CD14-positive monocyte (primary cell): ENCODE measurements around the gene CLEC11A. TPM values are rescaled to one million over a fixed set of nuclear protein-coding genes. Genes with fewer than 3 reads are reported as not detected.

Experiments used
- DNase-seq, 3 donors: peaks; one replicate each; pipeline ENCODE4 v3.0.0-alpha.2; 2011 to 2022
- H2AFZ ChIP-seq: 2 replicates; pipeline ENCODE4 v1.6.0; 2012; ENCODE audit warnings: mild to moderate bottlenecking, low read depth, low read length, inconsistent platforms; ENCODE audit not compliant: insufficient read depth, poor library complexity, severe bottlenecking
- H3K27ac ChIP-seq, 2 donors: 1 replicate in 1 of 2; 2 replicates in 1 of 2; pipeline ENCODE4 v1.5.1; 2012 to 2013; ENCODE audit warnings: low read length in 2 of 2, control low read depth in 1 of 2, inconsistent platforms in 1 of 2, low read depth in 1 of 2, mild to moderate bottlenecking in 1 of 2
- H3K27me3 ChIP-seq, 2 donors: one replicate each; pipeline versions ENCODE4 v1.6.0 to v1.6.1; 2011 to 2013; ENCODE audit warnings: low read length in 2 of 2; ENCODE audit not compliant: control insufficient read depth in 2 of 2, insufficient read depth in 2 of 2
- H3K36me3 ChIP-seq, 2 donors: replicated peaks in 1 of 2; 1 replicate in 1 of 2; 2 replicates in 1 of 2; pipeline versions ENCODE4 v1.5.1 to v1.6.1; 2012 to 2013; ENCODE audit warnings: low read length in 2 of 2, control low read depth in 1 of 2, inconsistent platforms in 1 of 2, mild to moderate bottlenecking in 1 of 2; ENCODE audit not compliant: insufficient read depth in 2 of 2, control insufficient read depth in 1 of 2
- H3K4me1 ChIP-seq, 2 donors: 1 replicate in 1 of 2; 2 replicates in 1 of 2; pipeline versions ENCODE4 v1.5.1 to v1.6.1; 2012 to 2013; ENCODE audit warnings: low read length in 2 of 2, control low read depth in 1 of 2, inconsistent platforms in 1 of 2, mild to moderate bottlenecking in 1 of 2, moderate library complexity in 1 of 2; ENCODE audit not compliant: insufficient read depth in 2 of 2, control insufficient read depth in 1 of 2
- H3K4me2 ChIP-seq: replicated peaks from 2 replicates; pipeline ENCODE3; 2012; ENCODE audit warnings: low read length, moderate library complexity, mild to moderate bottlenecking; ENCODE audit not compliant: poor library complexity, severe bottlenecking; ENCODE audit errors: extremely low read depth
- H3K4me3 ChIP-seq, 3 experiments: fragments of 200-600 bp in 1 of 3; sonication (generic) in 1 of 3; replicated peaks in 1 of 3; 1 replicate in 2 of 3; 2 replicates in 1 of 3; pipeline ENCODE4 v1.5.1; 2011 to 2013; ENCODE audit warnings: low read length in 3 of 3, mild to moderate bottlenecking in 3 of 3, control low read depth in 2 of 3, low read depth in 2 of 3, inconsistent platforms in 1 of 3, moderate library complexity in 1 of 3
- H3K79me2 ChIP-seq: 2 replicates; pipeline ENCODE4 v1.6.0; 2012; ENCODE audit warnings: mild to moderate bottlenecking, control low read depth, inconsistent platforms, low read length, moderate library complexity; ENCODE audit not compliant: insufficient read depth
- H3K9ac ChIP-seq: 2 replicates; pipeline ENCODE4 v1.6.0; 2017; ENCODE audit warnings: low read length, mild to moderate bottlenecking; ENCODE audit not compliant: insufficient read depth, poor library complexity, severe bottlenecking
- H3K9me3 ChIP-seq, 2 donors: replicated peaks in 1 of 2; 1 replicate in 1 of 2; 2 replicates in 1 of 2; pipeline versions ENCODE4 v1.5.1 to v1.6.1; 2012 to 2013; ENCODE audit warnings: low read length in 2 of 2, control low read depth in 1 of 2; ENCODE audit not compliant: control insufficient read depth in 1 of 2, insufficient read depth in 1 of 2
- H4K20me1 ChIP-seq: 2 replicates; pipeline ENCODE4 v1.6.0; 2012; ENCODE audit warnings: mild to moderate bottlenecking, low read length, control low read depth, moderate library complexity; ENCODE audit not compliant: insufficient read depth
- H3K27ac Mint-ChIP-seq, 7 donors: one replicate each; pipeline ENCODE4 v1.8.0; 2020; ENCODE audit warnings: mild to moderate bottlenecking in 7 of 7, mixed read lengths in 7 of 7, moderate library complexity in 6 of 7, inconsistent platforms in 2 of 7
- H3K27me3 Mint-ChIP-seq, 3 donors: one replicate each; pipeline ENCODE4 v1.8.0; 2021 to 2022; ENCODE audit warnings: low read depth in 3 of 3, mild to moderate bottlenecking in 3 of 3, mixed read lengths in 3 of 3, moderate library complexity in 3 of 3, inconsistent platforms in 1 of 3
- H3K36me3 Mint-ChIP-seq, 2 donors: one replicate each; pipeline ENCODE4 v1.8.0; 2020; ENCODE audit warnings: mixed read lengths in 2 of 2, inconsistent platforms in 1 of 2, mild to moderate bottlenecking in 1 of 2
- H3K4me1 Mint-ChIP-seq: one replicate; pipeline ENCODE4 v1.8.0; 2020; ENCODE audit warnings: mild to moderate bottlenecking, mixed read lengths
- H3K4me3 Mint-ChIP-seq, 2 donors: one replicate each; pipeline ENCODE4 v1.8.0; 2020; ENCODE audit warnings: mild to moderate bottlenecking in 2 of 2, mixed read lengths in 2 of 2, moderate library complexity in 1 of 2
- H3K9me3 Mint-ChIP-seq, 7 donors: one replicate each; pipeline ENCODE4 v1.8.0; 2020 to 2022; ENCODE audit warnings: mixed read lengths in 7 of 7, mild to moderate bottlenecking in 6 of 7, moderate library complexity in 6 of 7, inconsistent platforms in 2 of 7
- WGBS: methylation state at CpG from one replicate; pipeline ENCODE4 v1.1.5; 2013; ENCODE audit warnings: missing lambda C conversion rate; ENCODE audit not compliant: insufficient coverage; 5-methylcytosine and 5-hydroxymethylcytosine counted together
- intact Hi-C, 2 donors: fragments of 100-400 bp; cut with micrococcal nuclease; formaldehyde crosslinking; loops; one replicate each; pipeline versions ENCODE4 v1.15.0 to v1.15.1; 2023
- polyA plus RNA-seq, 3 donors: library from polyadenylated mRNA; depleted of rRNA in 1 of 3; unstranded in 2 of 3; stranded (reverse) in 1 of 3; fragments of 300-500 nt in 2 of 3; fragments of >200 nt in 1 of 3; fragmentation: Illumina TruSeq in 2 of 3; gene quantifications; 1 replicate in 2 of 3; 2 replicates in 1 of 3; pipeline ENCODE4 v1.2.3, GENCODE V29; 2012 to 2021
- TF ChIP-seq, protein P1 (sequence below): fragments of 200-600 bp; IDR thresholded peaks from one replicate; pipeline ENCODE4 v1.8.0; 2022; ENCODE audit warnings: antibody characterized with exemption, mild to moderate bottlenecking

CLEC11A gene
- polyA plus RNA-seq, 3 donors = 8.2 to 49.1 (median 12.4) TPM

DNA sequence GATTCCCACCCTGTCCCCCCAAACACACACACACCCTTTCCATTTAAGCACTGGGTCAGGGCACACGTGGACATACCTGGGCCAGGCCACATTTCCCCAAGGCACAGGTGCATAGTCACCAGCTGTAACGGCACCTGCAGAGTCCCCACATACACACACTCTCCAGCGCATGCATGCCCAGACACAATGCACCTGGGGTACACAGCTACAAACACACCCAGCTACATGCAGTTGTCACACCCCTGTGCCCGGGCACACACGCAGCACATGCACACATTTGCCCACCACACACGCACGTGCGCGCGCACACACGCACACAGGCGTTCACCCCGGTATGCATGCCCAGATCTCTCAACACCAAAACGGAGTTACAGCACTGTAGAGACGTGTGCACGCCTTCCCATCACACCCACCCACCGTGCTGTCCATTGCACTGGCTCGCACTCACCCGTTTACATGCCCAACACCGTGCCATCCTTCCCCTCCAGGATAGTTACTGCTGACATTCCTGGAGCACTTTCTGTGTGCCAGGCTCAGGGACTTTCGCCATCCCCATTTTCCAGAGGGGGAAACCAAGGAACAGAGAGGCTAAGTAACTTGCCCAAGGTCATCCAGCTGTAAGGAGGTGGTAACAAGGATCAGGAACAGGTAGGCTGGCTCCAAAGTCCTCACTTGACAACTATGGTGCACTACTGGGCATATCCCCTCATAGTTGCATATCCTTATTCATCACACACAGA is 2.8 kb upstream of the CLEC11A start:
- H3K27me3 Mint-ChIP-seq = peaks cover 50 to 81% (median 67%) of the 10 kb centered on the region in 3 donors
- H3K4me2 ChIP-seq = no peak overlapping the region

DNA sequence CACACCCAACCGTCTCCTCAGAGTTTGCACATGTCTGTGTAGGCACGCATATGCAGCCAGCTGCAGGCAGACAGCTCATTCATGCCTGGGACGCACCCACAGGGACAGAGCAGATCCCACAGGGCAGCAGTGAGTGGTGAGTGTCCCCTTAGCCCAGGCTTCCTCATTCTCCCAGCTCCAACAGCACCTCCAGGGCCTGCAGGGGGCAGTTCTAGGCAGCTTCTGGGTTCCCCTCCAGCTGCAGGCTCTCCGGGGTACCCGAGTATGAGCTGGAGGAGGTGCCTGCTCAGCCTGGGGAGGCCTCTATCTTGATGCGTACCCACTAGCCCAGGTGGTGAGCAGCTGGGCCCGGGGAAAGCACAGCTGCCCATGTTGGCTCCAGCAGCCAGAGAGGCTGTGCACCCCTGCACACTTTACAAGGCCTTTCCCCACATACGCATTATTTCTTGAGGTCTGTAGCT is 2.2 kb upstream of the CLEC11A start:
- DNase-seq = peak; percentile 15 to 62 (median 32)
- Mint-ChIP-seq H3K27ac (no peak overlapping the region), H3K9me3 (peaks cover 0 to 21% (median 12%) of the 10 kb centered on the region in 7 donors), H3K27me3 (peaks cover 55 to 84% (median 70%) of the 10 kb centered on the region in 3 donors), H3K36me3 (no peaks in the 10 kb centered on the region), H3K4me1 (peaks cover 41% of the 10 kb centered on the region), H3K4me3 (no peak overlapping the region)
- Histone ChIP-seq H4K20me1 (no peaks in the 10 kb centered on the region), H2AFZ (no peak overlapping the region), H3K27me3 (peaks cover 5 to 59% of the 10 kb centered on the region in 2 donors), H3K4me3 (no peak overlapping the region), H3K79me2 (peaks cover 10% of the 10 kb centered on the region), H3K4me2 (no peak overlapping the region), H3K9me3 (no peaks in the 10 kb centered on the region), H3K27ac (no peak overlapping the region), H3K9ac (no peak overlapping the region), H3K4me1 (peaks cover 31 to 45% of the 10 kb centered on the region in 2 donors), H3K36me3 (no peaks in the 10 kb centered on the region)
- intact Hi-C loops = loop anchor here in 1 of 2 donors (5.0 kb wide), 1 partner anchor 61 kb away; no protein-coding TSS in a partner anchor
- WGBS = 38% methylated on average over 6 of the region's 8 CpGs
- TF ChIP-seq, protein P1, sequence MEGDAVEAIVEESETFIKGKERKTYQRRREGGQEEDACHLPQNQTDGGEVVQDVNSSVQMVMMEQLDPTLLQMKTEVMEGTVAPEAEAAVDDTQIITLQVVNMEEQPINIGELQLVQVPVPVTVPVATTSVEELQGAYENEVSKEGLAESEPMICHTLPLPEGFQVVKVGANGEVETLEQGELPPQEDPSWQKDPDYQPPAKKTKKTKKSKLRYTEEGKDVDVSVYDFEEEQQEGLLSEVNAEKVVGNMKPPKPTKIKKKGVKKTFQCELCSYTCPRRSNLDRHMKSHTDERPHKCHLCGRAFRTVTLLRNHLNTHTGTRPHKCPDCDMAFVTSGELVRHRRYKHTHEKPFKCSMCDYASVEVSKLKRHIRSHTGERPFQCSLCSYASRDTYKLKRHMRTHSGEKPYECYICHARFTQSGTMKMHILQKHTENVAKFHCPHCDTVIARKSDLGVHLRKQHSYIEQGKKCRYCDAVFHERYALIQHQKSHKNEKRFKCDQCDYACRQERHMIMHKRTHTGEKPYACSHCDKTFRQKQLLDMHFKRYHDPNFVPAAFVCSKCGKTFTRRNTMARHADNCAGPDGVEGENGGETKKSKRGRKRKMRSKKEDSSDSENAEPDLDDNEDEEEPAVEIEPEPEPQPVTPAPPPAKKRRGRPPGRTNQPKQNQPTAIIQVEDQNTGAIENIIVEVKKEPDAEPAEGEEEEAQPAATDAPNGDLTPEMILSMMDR = no peak

More for the DNA sequence above, 2.8 kb upstream of the CLEC11A start:
- Histone ChIP-seq H3K9me3 (no peaks in the 10 kb centered on the region), H2AFZ (no peak overlapping the region), H3K27ac (no peak overlapping the region), H3K27me3 (peaks cover 5 to 54% of the 10 kb centered on the region in 2 donors), H3K79me2 (peaks cover 4% of the 10 kb centered on the region), H4K20me1 (no peaks in the 10 kb centered on the region), H3K4me3 (no peak overlapping the region), H3K4me1 (peaks cover 25 to 39% of the 10 kb centered on the region in 2 donors), H3K36me3 (no peaks in the 10 kb centered on the region), H3K9ac (no peak overlapping the region)
- Mint-ChIP-seq H3K27ac (peak overlapping the region in 1 of 7 donors; percentile 3), H3K9me3 (peaks cover 0 to 18% (median 9%) of the 10 kb centered on the region in 7 donors), H3K4me3 (peak overlapping the region; percentile 13 to 77), H3K36me3 (no peaks in the 10 kb centered on the region), H3K4me1 (peaks cover 35% of the 10 kb centered on the region)
- intact Hi-C loops = loop anchor here in 1 of 2 donors (5.0 kb wide), 1 partner anchor 62 kb away; no protein-coding TSS in a partner anchor
- no peak for DNase-seq
- WGBS = 79% methylated on average over 19 of the region's 21 CpGs
- TF ChIP-seq, protein P1 = no peak
